SK-N-SH (cell line): ENCODE measurements around the gene NFIA. TPM values are rescaled to one million over a fixed set of nuclear protein-coding genes. Genes with fewer than 3 reads are reported as not detected.

Experiments used
- CTCF ChIA-PET: fragments of 300-600, 350-600 bp; formaldehyde crosslinking; extraction: SDS; loops from one replicate; lab custom pipeline; 2021; lab: Yijun Ruan, JAX
- POLR2A ChIA-PET: fragments of 350-600 bp; sonication (Branson Sonifier 250); formaldehyde crosslinking; extraction: SDS; loops from one replicate; lab custom pipeline; 2020; ENCODE audit warnings: antibody characterized with exemption, inconsistent platforms; lab: Yijun Ruan, JAX
- DNase-seq: peaks from one replicate; pipeline ENCODE4 v3.0.0; 2012
- H2AFZ ChIP-seq: fragments of 200-600 bp; sonication (generic); 2 replicates; pipeline ENCODE4 v1.8.1; 2016; ENCODE audit warnings: antibody characterized with exemption, mild to moderate bottlenecking, low read depth
- H3F3A ChIP-seq: fragments of 200-600 bp; sonication (generic); replicated peaks from 2 replicates; pipeline ENCODE3; 2016; ENCODE audit warnings: antibody characterized with exemption, mild to moderate bottlenecking; ENCODE audit not compliant: insufficient read depth
- H3K27ac ChIP-seq, 2 experiments: fragments of 200-500 bp in 1 of 2; fragments of 200-600 bp in 1 of 2; sonication (Bioruptor generic) in 1 of 2; sonication (generic), shearing (Covaris generic) in 1 of 2; 2 replicates each; pipeline versions ENCODE4 v1.5.1 to v1.6.1; 2014 to 2016; ENCODE audit warnings: low read depth in 2 of 2, inconsistent platforms in 1 of 2, low read length in 1 of 2, mild to moderate bottlenecking in 1 of 2, mixed read lengths in 1 of 2
- H3K27me3 ChIP-seq: fragments of 200-600 bp; sonication (generic), shearing (Covaris generic); 2 replicates; pipeline ENCODE4 v1.6.1; 2016; ENCODE audit warnings: mixed run types; ENCODE audit not compliant: insufficient read depth
- H3K36me3 ChIP-seq, 2 experiments: fragments of 200-500 bp in 1 of 2; fragments of 200-600 bp in 1 of 2; sonication (Bioruptor generic) in 1 of 2; sonication (generic) in 1 of 2; replicated peaks in 1 of 2; 2 replicates each; pipeline versions ENCODE3 to v1.5.1; 2014 to 2016; ENCODE audit warnings: low read length in 1 of 2, mild to moderate bottlenecking in 1 of 2; ENCODE audit not compliant: insufficient read depth in 2 of 2, control insufficient read depth in 1 of 2
- H3K4me1 ChIP-seq, 2 experiments: fragments of 200-500 bp in 1 of 2; fragments of 200-600 bp in 1 of 2; sonication (Bioruptor generic) in 1 of 2; sonication (generic), shearing (Covaris generic) in 1 of 2; 2 replicates each; pipeline versions ENCODE4 v1.5.1 to v1.6.1; 2014 to 2016; ENCODE audit warnings: low read depth in 1 of 2, low read length in 1 of 2, mixed run types in 1 of 2; ENCODE audit not compliant: insufficient read depth in 2 of 2, control insufficient read depth in 1 of 2
- H3K4me2 ChIP-seq: fragments of 200-600 bp; sonication (generic), shearing (Covaris generic); 2 replicates; pipeline ENCODE4 v1.6.1; 2017; ENCODE audit warnings: mixed run types
- H3K4me3 ChIP-seq, 2 experiments: fragments of 200-500 bp in 1 of 2; fragments of 200-600 bp in 1 of 2; sonication (Bioruptor generic) in 1 of 2; sonication (generic), shearing (Covaris generic) in 1 of 2; 2 replicates each; pipeline versions ENCODE4 v1.5.1 to v1.8.1; 2014 to 2016; ENCODE audit warnings: low read depth in 2 of 2, inconsistent platforms in 1 of 2, low read length in 1 of 2, mild to moderate bottlenecking in 1 of 2, mixed read lengths in 1 of 2, moderate library complexity in 1 of 2
- H3K79me2 ChIP-seq: fragments of 200-600 bp; sonication (generic); 2 replicates; pipeline ENCODE4 v1.8.1; 2017; ENCODE audit warnings: mild to moderate bottlenecking; ENCODE audit not compliant: insufficient read depth
- H3K9ac ChIP-seq: fragments of 200-600 bp; sonication (generic); 2 replicates; pipeline ENCODE4 v1.6.1; 2017; ENCODE audit warnings: mixed run types
- H3K9me2 ChIP-seq: fragments of 200-600 bp; sonication (generic); 2 replicates; pipeline ENCODE4 v1.6.1; 2017; ENCODE audit warnings: mixed run types
- H3K9me3 ChIP-seq: fragments of 200-600 bp; sonication (generic); 2 replicates; pipeline ENCODE4 v1.6.1; 2017; ENCODE audit warnings: mixed run types, mild to moderate bottlenecking, moderate library complexity
- H4K20me1 ChIP-seq: fragments of 200-600 bp; sonication (generic); 2 replicates; pipeline ENCODE4 v1.6.1; 2017; ENCODE audit warnings: mild to moderate bottlenecking, mixed run types; ENCODE audit not compliant: insufficient read depth
- EZH2phosphoT487 ChIP-seq: fragments of 200-600 bp; sonication (generic); IDR thresholded peaks from 2 replicates; pipeline ENCODE4 v1.6.1; 2017; ENCODE audit warnings: low read depth, mixed run types, mild to moderate bottlenecking, antibody characterized with exemption, moderate library complexity, borderline replicate concordance
- FOXJ3 ChIP-seq: sonication (generic); formaldehyde crosslinking; IDR thresholded peaks from 2 replicates; pipeline ENCODE4 v1.5.1; 2020; ENCODE audit warnings: mild to moderate bottlenecking, missing genetic modification reagents
- GABPA ChIP-seq: IDR thresholded peaks from 2 replicates; pipeline ENCODE4 v1.4.0; 2012; ENCODE audit warnings: low read depth, mild to moderate bottlenecking
- MEF2A ChIP-seq: IDR thresholded peaks from 2 replicates; pipeline ENCODE4 v1.4.0; 2012; ENCODE audit warnings: low read depth, borderline replicate concordance
- MXI1 ChIP-seq: IDR thresholded peaks from 2 replicates; pipeline ENCODE4 v1.6.1; 2012; ENCODE audit warnings: mild to moderate bottlenecking, low read depth, low read length, improper control_type of control experiment
- NRF1 ChIP-seq: IDR thresholded peaks from 2 replicates; pipeline ENCODE4 v1.6.1; 2012; ENCODE audit warnings: low read depth, mild to moderate bottlenecking, low read length
- POLR2AphosphoS5 ChIP-seq: IDR thresholded peaks from 2 replicates; pipeline ENCODE4 v1.6.1; 2012; ENCODE audit warnings: low read depth, low read length
- RCOR1 ChIP-seq: fragments of 150-350 bp; IDR thresholded peaks from 2 replicates; pipeline ENCODE4 v1.6.1; 2017; ENCODE audit warnings: antibody characterized with exemption, low read length
- RFX5 ChIP-seq: IDR thresholded peaks from 2 replicates; pipeline ENCODE4 v1.6.1; 2012; ENCODE audit warnings: mild to moderate bottlenecking, improper control_type of control experiment, low read length
- SIN3A ChIP-seq: IDR thresholded peaks from 2 replicates; pipeline ENCODE4 v1.6.1; 2012; ENCODE audit warnings: low read depth, mild to moderate bottlenecking, low read length, moderate library complexity, borderline replicate concordance
- SMC3 ChIP-seq: IDR thresholded peaks from 2 replicates; pipeline ENCODE4 v1.6.1; 2012; ENCODE audit warnings: low read depth, low read length, improper control_type of control experiment
- TAF1 ChIP-seq: IDR thresholded peaks from 2 replicates; pipeline ENCODE4 v1.6.1; 2012; ENCODE audit warnings: low read depth, mild to moderate bottlenecking, low read length, moderate library complexity, borderline replicate concordance
- TCF12 ChIP-seq: IDR thresholded peaks from 2 replicates; pipeline ENCODE4 v1.4.0; 2012
- WGBS: methylation state at CpG from one replicate; pipeline ENCODE4 v1.1.6; 2017; ENCODE audit warnings: low lambda C conversion rate; 5-methylcytosine and 5-hydroxymethylcytosine counted together
- polyA plus RNA-seq, 3 experiments: library from polyadenylated mRNA; depleted of rRNA; stranded (reverse); fragments of >200 nt; gene quantifications; 2 replicates each; pipeline ENCODE4 v1.2.3, GENCODE V29; 2012
- TF ChIP-seq, protein P1 (sequence below): fragments of 150-350 bp; IDR thresholded peaks from 2 replicates; pipeline ENCODE4 v1.6.1; 2017; ENCODE audit warnings: antibody characterized with exemption, low read length, low read depth, borderline replicate concordance
- TF ChIP-seq, protein P2 (sequence below): fragments of 200-600 bp; sonication (generic); IDR thresholded peaks from 2 replicates; pipeline ENCODE4 v1.6.1; 2017; ENCODE audit warnings: antibody characterized with exemption, mild to moderate bottlenecking, moderate library complexity
- TF ChIP-seq, protein P3 (sequence below): IDR thresholded peaks from 2 replicates; pipeline ENCODE4; 2012
- TF ChIP-seq, protein P4 (sequence below): IDR thresholded peaks from 2 replicates; pipeline ENCODE4 v1.4.0; 2012; ENCODE audit warnings: low read depth, borderline replicate concordance
- TF ChIP-seq, protein P5 (sequence below): fragments of 150-350 bp; IDR thresholded peaks from 2 replicates; pipeline ENCODE4 v1.6.1; 2016; ENCODE audit warnings: mild to moderate bottlenecking, low read depth, low read length

NFIA gene
- polyA plus RNA-seq, 1 of the 3 experiments (the other 2 are of a cell fraction) = 3.3 TPM

DNA sequence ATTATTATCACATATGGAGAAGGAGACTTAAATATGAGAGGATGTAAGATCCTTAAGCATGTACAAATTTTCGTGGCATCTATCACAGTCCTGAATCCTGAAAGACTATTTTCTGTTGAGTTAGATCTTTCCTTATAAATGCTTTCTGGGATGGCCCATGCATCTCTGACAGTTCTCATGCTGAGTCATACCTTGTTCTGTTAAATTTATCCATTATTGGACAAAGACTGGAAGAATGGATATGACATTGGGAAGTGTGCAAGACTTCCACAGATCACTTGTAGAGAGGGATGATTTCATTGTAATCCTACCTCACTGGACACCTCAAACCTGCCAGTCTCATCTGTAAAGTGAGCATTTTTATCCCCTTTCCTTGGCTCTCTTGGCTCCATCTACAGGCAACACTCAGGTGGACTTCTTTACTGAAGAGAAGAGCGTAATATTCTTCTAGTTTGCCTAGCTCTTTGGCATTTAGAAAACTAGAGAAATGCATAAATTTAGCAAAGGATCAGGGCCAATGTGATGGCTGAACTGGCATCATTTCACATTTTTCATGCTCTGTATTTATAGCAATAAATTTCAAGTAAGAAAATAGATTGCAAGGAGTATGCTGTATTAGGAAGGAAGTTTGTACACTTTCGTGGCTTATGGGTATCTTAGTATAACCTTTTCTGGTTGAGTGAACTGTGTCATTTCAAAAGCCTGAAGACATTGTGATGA, 128.2 kb downstream of the NFIA start (continued):
- TF ChIP-seq, protein P1, sequence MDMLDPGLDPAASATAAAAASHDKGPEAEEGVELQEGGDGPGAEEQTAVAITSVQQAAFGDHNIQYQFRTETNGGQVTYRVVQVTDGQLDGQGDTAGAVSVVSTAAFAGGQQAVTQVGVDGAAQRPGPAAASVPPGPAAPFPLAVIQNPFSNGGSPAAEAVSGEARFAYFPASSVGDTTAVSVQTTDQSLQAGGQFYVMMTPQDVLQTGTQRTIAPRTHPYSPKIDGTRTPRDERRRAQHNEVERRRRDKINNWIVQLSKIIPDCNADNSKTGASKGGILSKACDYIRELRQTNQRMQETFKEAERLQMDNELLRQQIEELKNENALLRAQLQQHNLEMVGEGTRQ = no peak
- TF ChIP-seq GABPA (no peak), EZH2phosphoT487 (no peak), NRF1 (no peak)
- TF ChIP-seq, protein P2, sequence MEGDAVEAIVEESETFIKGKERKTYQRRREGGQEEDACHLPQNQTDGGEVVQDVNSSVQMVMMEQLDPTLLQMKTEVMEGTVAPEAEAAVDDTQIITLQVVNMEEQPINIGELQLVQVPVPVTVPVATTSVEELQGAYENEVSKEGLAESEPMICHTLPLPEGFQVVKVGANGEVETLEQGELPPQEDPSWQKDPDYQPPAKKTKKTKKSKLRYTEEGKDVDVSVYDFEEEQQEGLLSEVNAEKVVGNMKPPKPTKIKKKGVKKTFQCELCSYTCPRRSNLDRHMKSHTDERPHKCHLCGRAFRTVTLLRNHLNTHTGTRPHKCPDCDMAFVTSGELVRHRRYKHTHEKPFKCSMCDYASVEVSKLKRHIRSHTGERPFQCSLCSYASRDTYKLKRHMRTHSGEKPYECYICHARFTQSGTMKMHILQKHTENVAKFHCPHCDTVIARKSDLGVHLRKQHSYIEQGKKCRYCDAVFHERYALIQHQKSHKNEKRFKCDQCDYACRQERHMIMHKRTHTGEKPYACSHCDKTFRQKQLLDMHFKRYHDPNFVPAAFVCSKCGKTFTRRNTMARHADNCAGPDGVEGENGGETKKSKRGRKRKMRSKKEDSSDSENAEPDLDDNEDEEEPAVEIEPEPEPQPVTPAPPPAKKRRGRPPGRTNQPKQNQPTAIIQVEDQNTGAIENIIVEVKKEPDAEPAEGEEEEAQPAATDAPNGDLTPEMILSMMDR = peak; percentile 28

DNA sequence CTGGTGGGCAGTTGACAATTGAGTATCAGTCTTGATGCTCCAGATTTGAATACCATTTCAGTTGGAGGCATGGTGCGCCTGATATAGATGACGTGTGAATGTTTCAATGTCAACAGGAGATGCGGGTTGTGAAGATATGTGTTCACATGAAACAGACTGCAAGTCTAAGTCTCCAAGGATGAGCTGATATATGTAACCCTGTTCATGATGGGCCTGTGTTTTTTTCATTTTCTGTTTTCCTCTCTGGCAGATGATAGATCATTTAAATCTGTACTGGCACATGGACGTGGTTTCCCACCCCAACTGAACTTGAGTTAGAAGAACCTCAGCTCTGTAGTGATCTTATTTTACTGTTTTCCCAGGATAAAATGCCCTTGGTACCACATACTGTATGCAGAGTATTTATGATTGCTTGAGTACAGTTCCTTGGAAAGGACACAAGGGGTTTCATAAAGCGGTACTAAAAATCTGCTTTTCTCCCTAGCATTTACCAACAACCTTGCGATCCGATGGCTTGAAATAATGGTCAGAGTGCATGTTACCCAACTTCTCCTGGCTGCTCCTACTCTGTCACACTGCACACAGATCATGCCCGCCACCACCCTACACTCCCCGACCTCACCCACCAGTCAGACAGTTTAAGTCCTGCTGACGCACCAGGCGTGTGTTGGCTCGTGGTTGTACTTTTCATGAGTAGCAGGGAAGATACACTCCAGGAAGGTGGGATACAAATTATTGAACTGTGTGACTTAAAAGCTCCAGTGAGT, 131.1 kb downstream of the NFIA start:
- no peaks in the 10 kb centered on the region for H3K27me3 ChIP-seq
- no peak overlapping the region for H3K27ac ChIP-seq
- ChIA-PET CTCF (no interaction called here), POLR2A (no interaction called here)
- no peaks in the 10 kb centered on the region for H3F3A ChIP-seq
- H3K9me2 ChIP-seq = no peaks in the 10 kb centered on the region
- H3K9ac ChIP-seq = no peak overlapping the region
- no peak for DNase-seq
- no peaks in the 10 kb centered on the region for H3K36me3 ChIP-seq
- H4K20me1 ChIP-seq = no peaks in the 10 kb centered on the region
- H3K4me1 ChIP-seq = peaks cover 9 to 14% of the 10 kb centered on the region in 2 experiments; a peak in 3 of 4 replicates
- TF ChIP-seq TAF1 (no peak), RFX5 (no peak), RCOR1 (no peak), SMC3 (no peak)
- no peak overlapping the region for H2AFZ ChIP-seq
- no peak overlapping the region for H3K4me3 ChIP-seq
- H3K9me3 ChIP-seq = no peaks in the 10 kb centered on the region
- H3K79me2 ChIP-seq = no peaks in the 10 kb centered on the region
- 93% methylated on average over 12 of the region's 12 CpGs for WGBS
- no peak overlapping the region for H3K4me2 ChIP-seq

DNA sequence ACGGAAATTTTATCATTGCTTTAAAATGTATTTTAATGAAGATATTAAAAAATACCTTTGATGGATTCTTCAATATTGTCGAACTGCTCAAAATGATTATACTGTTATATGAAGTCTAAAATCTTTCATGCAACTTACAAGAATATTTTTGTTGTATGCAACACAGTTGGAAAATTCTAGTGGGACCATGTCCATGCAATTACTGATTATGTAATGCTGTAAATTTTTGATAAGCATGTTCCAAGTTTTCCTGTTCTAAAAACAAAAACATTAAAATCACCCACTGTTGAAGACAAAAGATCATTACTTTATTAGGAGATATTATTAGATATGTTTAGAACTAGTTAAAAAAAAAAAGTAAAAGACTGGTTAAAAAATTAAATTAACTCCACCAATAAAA, 132.8 kb downstream of the NFIA start:
- ChIA-PET POLR2A (no interaction called here), CTCF (no interaction called here)
- DNase-seq = no peak
- no peak for TF ChIP-seq POLR2AphosphoS5
- no peak for TF ChIP-seq TCF12
- no peak for TF ChIP-seq TAF1
- no peak for TF ChIP-seq MEF2A
- TF ChIP-seq FOXJ3 (CRISPR knock-in tag) = no peak
- no peak for TF ChIP-seq SIN3A
- TF ChIP-seq MXI1 = no peak
- TF ChIP-seq, protein P3, sequence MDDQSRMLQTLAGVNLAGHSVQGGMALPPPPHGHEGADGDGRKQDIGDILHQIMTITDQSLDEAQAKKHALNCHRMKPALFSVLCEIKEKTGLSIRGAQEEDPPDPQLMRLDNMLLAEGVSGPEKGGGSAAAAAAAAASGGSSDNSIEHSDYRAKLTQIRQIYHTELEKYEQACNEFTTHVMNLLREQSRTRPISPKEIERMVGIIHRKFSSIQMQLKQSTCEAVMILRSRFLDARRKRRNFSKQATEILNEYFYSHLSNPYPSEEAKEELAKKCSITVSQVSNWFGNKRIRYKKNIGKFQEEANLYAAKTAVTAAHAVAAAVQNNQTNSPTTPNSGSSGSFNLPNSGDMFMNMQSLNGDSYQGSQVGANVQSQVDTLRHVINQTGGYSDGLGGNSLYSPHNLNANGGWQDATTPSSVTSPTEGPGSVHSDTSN = no peak
- TF ChIP-seq, protein P4, sequence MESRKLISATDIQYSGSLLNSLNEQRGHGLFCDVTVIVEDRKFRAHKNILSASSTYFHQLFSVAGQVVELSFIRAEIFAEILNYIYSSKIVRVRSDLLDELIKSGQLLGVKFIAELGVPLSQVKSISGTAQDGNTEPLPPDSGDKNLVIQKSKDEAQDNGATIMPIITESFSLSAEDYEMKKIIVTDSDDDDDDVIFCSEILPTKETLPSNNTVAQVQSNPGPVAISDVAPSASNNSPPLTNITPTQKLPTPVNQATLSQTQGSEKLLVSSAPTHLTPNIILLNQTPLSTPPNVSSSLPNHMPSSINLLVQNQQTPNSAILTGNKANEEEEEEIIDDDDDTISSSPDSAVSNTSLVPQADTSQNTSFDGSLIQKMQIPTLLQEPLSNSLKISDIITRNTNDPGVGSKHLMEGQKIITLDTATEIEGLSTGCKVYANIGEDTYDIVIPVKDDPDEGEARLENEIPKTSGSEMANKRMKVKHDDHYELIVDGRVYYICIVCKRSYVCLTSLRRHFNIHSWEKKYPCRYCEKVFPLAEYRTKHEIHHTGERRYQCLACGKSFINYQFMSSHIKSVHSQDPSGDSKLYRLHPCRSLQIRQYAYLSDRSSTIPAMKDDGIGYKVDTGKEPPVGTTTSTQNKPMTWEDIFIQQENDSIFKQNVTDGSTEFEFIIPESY = no peak
- TF ChIP-seq, protein P5, sequence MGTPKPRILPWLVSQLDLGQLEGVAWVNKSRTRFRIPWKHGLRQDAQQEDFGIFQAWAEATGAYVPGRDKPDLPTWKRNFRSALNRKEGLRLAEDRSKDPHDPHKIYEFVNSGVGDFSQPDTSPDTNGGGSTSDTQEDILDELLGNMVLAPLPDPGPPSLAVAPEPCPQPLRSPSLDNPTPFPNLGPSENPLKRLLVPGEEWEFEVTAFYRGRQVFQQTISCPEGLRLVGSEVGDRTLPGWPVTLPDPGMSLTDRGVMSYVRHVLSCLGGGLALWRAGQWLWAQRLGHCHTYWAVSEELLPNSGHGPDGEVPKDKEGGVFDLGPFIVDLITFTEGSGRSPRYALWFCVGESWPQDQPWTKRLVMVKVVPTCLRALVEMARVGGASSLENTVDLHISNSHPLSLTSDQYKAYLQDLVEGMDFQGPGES = no peak

More for the DNA sequence above, 132.8 kb downstream of the NFIA start:
- Histone ChIP-seq H3K4me3 (no peak overlapping the region), H3K27me3 (no peaks in the 10 kb centered on the region), H3K79me2 (no peaks in the 10 kb centered on the region), H3K9me3 (no peaks in the 10 kb centered on the region), H3K36me3 (no peaks in the 10 kb centered on the region), H4K20me1 (no peaks in the 10 kb centered on the region), H3K9me2 (no peaks in the 10 kb centered on the region), H2AFZ (no peak overlapping the region), H3K9ac (no peak overlapping the region), H3K4me1 (peaks cover 5 to 7% of the 10 kb centered on the region in 2 experiments; a peak in 3 of 4 replicates), H3F3A (no peaks in the 10 kb centered on the region), H3K27ac (no peak overlapping the region), H3K4me2 (no peak overlapping the region)
- 98% methylated on average over 2 of the region's 2 CpGs for WGBS
